ENCODE results near the gene RTTN. TPM values are rescaled to one million over a fixed set of nuclear protein-coding genes. Genes with fewer than 3 reads are reported as not detected.

The RTTN gene
- total RNA-seq, 1 donor from 2014 or later: 24.7 TPM

DNA sequence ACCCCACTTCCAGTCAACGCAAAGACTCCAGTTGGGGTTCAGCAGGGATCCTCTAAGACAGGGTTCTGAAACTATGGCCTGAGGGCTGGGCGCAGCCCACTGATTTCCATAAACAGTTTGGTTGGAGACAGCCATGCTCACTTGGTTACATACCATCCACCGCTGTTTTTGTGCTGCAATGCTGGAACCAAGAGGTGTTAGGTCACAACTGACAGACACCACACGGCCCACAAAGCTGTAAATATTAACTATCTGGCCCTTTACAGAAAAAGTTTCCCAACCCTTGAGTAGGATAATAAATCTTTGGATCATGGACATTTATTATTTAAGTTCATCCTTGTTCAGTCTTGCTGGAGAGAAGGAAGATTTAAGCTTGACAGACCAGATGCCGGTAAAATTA lies 249.4 kb downstream of the RTTN start:
- Mint-ChIP-seq H3K9me3 (ENCODE audit: low read depth) (peaks cover 2% of the 10 kb centered on the region), H3K4me1 (ENCODE audit: low read depth) (no peaks in the 10 kb centered on the region)

DNA sequence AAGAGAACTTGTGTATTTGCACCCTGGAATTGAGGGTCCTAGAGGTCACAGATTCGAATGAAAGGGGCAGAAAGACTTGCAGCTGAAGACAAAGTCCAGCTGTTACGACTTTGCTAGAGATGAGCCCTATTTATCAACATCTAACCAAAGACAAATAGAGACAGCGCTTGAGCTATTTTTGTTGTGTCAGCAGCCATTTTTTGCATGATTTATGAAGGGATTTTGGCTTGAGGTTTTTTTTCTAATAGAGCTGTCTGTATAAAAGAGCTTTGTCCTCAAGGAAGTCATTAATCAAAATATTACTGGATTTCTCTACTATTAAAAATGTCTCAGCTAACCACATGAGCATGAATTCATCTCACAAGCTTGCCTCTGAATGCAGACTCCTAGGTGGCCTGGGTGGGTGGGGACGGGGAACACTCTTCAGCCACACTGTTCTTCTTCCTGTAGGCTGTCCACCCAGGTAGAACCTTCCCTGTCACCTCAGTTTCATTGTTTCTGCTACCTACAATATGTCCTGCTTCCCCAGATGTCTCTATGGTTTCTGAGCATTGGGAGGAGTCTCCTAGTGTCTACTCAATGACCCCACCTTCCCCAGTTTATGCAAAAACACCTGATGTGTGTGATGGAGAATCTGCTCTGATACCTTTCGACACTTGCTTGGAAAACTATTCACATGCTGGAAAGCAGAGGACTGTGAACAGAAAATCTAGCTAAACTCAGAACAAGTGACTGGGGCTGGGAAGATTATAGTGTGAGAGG lies 250.6 kb downstream of the RTTN start:
- peaks cover 2% of the 10 kb centered on the region for H3K9me3 Mint-ChIP-seq (ENCODE audit: low read depth)
- H3K4me3 Mint-ChIP-seq (ENCODE audit: low read depth): no peak overlapping the region
- H3K36me3 Mint-ChIP-seq (ENCODE audit: insufficient read depth): no peaks in the 10 kb centered on the region
- no peaks in the 10 kb centered on the region for H3K27me3 Mint-ChIP-seq
- H3K4me1 Mint-ChIP-seq (ENCODE audit: low read depth): no peaks in the 10 kb centered on the region
- H3K27ac Mint-ChIP-seq: no peak overlapping the region
- TF ChIP-seq, protein P1, sequence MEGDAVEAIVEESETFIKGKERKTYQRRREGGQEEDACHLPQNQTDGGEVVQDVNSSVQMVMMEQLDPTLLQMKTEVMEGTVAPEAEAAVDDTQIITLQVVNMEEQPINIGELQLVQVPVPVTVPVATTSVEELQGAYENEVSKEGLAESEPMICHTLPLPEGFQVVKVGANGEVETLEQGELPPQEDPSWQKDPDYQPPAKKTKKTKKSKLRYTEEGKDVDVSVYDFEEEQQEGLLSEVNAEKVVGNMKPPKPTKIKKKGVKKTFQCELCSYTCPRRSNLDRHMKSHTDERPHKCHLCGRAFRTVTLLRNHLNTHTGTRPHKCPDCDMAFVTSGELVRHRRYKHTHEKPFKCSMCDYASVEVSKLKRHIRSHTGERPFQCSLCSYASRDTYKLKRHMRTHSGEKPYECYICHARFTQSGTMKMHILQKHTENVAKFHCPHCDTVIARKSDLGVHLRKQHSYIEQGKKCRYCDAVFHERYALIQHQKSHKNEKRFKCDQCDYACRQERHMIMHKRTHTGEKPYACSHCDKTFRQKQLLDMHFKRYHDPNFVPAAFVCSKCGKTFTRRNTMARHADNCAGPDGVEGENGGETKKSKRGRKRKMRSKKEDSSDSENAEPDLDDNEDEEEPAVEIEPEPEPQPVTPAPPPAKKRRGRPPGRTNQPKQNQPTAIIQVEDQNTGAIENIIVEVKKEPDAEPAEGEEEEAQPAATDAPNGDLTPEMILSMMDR (IDR thresholded peaks at IDR 0.05; ENCODE audit: unreplicated experiment): no peak
- DNase-seq (ENCODE audit: low spot score, unreplicated experiment): no peak

More for the DNA sequence above, 249.4 kb downstream of the RTTN start:
- H3K27me3 Mint-ChIP-seq: no peaks in the 10 kb centered on the region
- no peak overlapping the region for H3K4me3 Mint-ChIP-seq (ENCODE audit: low read depth)
- TF ChIP-seq, protein P1 (IDR thresholded peaks at IDR 0.05; ENCODE audit: unreplicated experiment): no peak
- H3K36me3 Mint-ChIP-seq (ENCODE audit: insufficient read depth): no peaks in the 10 kb centered on the region
- H3K27ac Mint-ChIP-seq: no peak overlapping the region
- no peak for DNase-seq (ENCODE audit: low spot score, unreplicated experiment)

DNA sequence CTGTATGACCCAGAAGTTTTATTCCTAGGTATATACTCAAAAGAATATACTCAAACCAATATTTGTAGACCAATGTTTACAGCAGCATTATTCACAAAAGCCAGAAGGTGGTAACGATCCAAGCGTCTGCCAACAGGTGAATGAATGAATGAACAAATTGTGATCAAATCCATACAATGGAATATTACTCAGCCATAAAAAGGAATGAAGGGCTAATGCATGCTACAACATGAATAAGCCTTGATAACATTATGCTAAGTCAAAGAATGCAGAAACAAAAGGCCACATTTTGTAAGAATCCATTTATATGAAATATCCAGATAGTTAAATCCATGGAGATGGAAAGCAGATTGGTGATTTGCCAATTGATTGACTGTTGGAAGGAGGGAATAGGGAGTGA lies 252.3 kb downstream of the RTTN start:
- Mint-ChIP-seq H3K27me3 (no peaks in the 10 kb centered on the region), H3K27ac (no peak overlapping the region), H3K4me1 (ENCODE audit: low read depth) (no peaks in the 10 kb centered on the region), H3K9me3 (ENCODE audit: low read depth) (peaks cover 2% of the 10 kb centered on the region), H3K4me3 (ENCODE audit: low read depth) (no peak overlapping the region), H3K36me3 (ENCODE audit: insufficient read depth) (no peaks in the 10 kb centered on the region)
- DNase-seq (ENCODE audit: low spot score, unreplicated experiment): no peak
- TF ChIP-seq, protein P1 (IDR thresholded peaks at IDR 0.05; ENCODE audit: unreplicated experiment): no peak

Other genes with a start within 250 kb of the RTTN start
- 36.3 and 39.0 TPM in 2 replicates for gene SOCS6, start 83.4 kb upstream of the RTTN start, total RNA-seq